ENCODE measurements around the gene FGF9.

GRCh38 chr13:21741396-21741979 is 70.6 kb downstream of the FGF9 start:
- no peak for TF ChIP-seq EZH2 (IDR thresholded peaks at IDR 0.05; ENCODE audit: borderline replicate concordance, low read depth, low read length, poor library complexity, severe bottlenecking)
- TF ChIP-seq, protein P1, sequence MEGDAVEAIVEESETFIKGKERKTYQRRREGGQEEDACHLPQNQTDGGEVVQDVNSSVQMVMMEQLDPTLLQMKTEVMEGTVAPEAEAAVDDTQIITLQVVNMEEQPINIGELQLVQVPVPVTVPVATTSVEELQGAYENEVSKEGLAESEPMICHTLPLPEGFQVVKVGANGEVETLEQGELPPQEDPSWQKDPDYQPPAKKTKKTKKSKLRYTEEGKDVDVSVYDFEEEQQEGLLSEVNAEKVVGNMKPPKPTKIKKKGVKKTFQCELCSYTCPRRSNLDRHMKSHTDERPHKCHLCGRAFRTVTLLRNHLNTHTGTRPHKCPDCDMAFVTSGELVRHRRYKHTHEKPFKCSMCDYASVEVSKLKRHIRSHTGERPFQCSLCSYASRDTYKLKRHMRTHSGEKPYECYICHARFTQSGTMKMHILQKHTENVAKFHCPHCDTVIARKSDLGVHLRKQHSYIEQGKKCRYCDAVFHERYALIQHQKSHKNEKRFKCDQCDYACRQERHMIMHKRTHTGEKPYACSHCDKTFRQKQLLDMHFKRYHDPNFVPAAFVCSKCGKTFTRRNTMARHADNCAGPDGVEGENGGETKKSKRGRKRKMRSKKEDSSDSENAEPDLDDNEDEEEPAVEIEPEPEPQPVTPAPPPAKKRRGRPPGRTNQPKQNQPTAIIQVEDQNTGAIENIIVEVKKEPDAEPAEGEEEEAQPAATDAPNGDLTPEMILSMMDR (conservative IDR thresholded peaks at IDR 0.05; ENCODE audit: low read depth, low read length), result no peak
